Esophagus muscularis mucosa (tissue), 4 donors: ENCODE measurements around the gene ARL4C. TPM values are rescaled to one million over a fixed set of nuclear protein-coding genes. Genes with fewer than 3 reads are reported as not detected.

Source experiments
- DNase-seq: peaks from one replicate; pipeline ENCODE4 v3.0.0-alpha.2; 2017; ENCODE audit errors: extremely low spot score
- H3K27ac ChIP-seq, 4 donors: fragments of 200-600 bp; sonication (generic); replicated peaks in 1 of 4; 1 replicate in 3 of 4; 2 replicates in 1 of 4; pipeline ENCODE4 v1.5.1; 2016 to 2019; ENCODE audit warnings: mild to moderate bottlenecking in 1 of 4
- H3K27me3 ChIP-seq, 4 donors: fragments of 200-600 bp; sonication (generic); one replicate each; pipeline versions ENCODE4 v1.5.1 to v1.6.0; 2016 to 2019
- H3K36me3 ChIP-seq, 4 donors: fragments of 200-600 bp; sonication (generic); one replicate each; pipeline ENCODE4 v1.5.1; 2016 to 2019
- H3K4me1 ChIP-seq, 4 donors: fragments of 200-600 bp; sonication (generic); one replicate each; pipeline ENCODE4 v1.5.1; 2016 to 2019
- H3K4me3 ChIP-seq, 4 donors: fragments of 200-600 bp; sonication (generic); 1 replicate in 2 of 4; 2 replicates in 2 of 4; pipeline ENCODE4 v1.5.1; 2016 to 2019; ENCODE audit warnings: mild to moderate bottlenecking in 4 of 4, moderate library complexity in 1 of 4
- H3K9me3 ChIP-seq, 4 donors: fragments of 200-600 bp; sonication (generic); 1 replicate in 3 of 4; 2 replicates in 1 of 4; pipeline ENCODE4 v1.5.1; 2016 to 2019
- CTCF ChIP-seq, 3 experiments: fragments of 200-600 bp in 2 of 3; fragments of 450-650 bp in 1 of 3; sonication (generic) in 2 of 3; IDR thresholded peaks; one replicate each; pipeline ENCODE4 v1.5.1; 2017 to 2019; ENCODE audit warnings: antibody characterized with exemption in 3 of 3, mild to moderate bottlenecking in 2 of 3, moderate library complexity in 1 of 3
- EP300 ChIP-seq: sonication (generic); formaldehyde crosslinking; IDR thresholded peaks from one replicate; pipeline ENCODE4 v1.6.1; 2017; ENCODE audit warnings: antibody characterized with exemption
- POLR2A ChIP-seq: fragments of 450-650 bp; IDR thresholded peaks from one replicate; pipeline ENCODE4 v1.6.1; 2017; ENCODE audit warnings: antibody characterized with exemption, moderate library complexity, mild to moderate bottlenecking, low read depth
- POLR2AphosphoS5 ChIP-seq, 2 donors: sonication (generic); formaldehyde crosslinking; IDR thresholded peaks; one replicate each; pipeline ENCODE4 v1.6.1; 2017; ENCODE audit warnings: antibody characterized with exemption in 2 of 2
- WGBS: methylation state at CpG from one replicate; pipeline ENCODE4 v1.1.5; 2018; 5-methylcytosine and 5-hydroxymethylcytosine counted together
- intact Hi-C: fragments of 100-400 bp; cut with DNase I; formaldehyde crosslinking; loops from one replicate; pipeline ENCODE4 v1.15.1; 2023
- total RNA-seq, 4 donors: library from RNA; depleted of rRNA; stranded (reverse); fragments of >200 nt; gene quantifications; one replicate each; pipeline versions ENCODE4 v1.1.0 to v1.2.1, GENCODE V29; 2016

Gene ARL4C
- total RNA-seq, 4 donors from 2014 or later = 3.6 to 16.4 (median 5.4) TPM

- 77% methylated on average over 6 of the region's 6 CpGs for WGBS
- H3K36me3 ChIP-seq = no peaks in the 10 kb centered on the region
- intact Hi-C loops = no loop called here
- no peak overlapping the region for H3K27ac ChIP-seq
- no peak for DNase-seq
- H3K4me1 ChIP-seq = peaks cover 0 to 6% (median 4%) of the 10 kb centered on the region in 4 donors
- no peak overlapping the region for H3K4me3 ChIP-seq
- no peak for TF ChIP-seq POLR2AphosphoS5 (IDR thresholded peaks at IDR 0.05)
- TF ChIP-seq POLR2A = no peak
- no peak for TF ChIP-seq EP300
- TF ChIP-seq CTCF (IDR thresholded peaks at IDR 0.05) = no peak
- H3K9me3 ChIP-seq = no peaks in the 10 kb centered on the region
- no peaks in the 10 kb centered on the region for H3K27me3 ChIP-seq
These were observed 46.3 kb downstream of the ARL4C start for GRCh38 chr2:234450431-234451124.

- no peak for DNase-seq
- intact Hi-C loops = no loop called here
- Histone ChIP-seq H3K9me3 (no peaks in the 10 kb centered on the region), H3K4me1 (peaks cover 12 to 20% (median 17%) of the 10 kb centered on the region in 4 donors), H3K4me3 (no peak overlapping the region), H3K36me3 (no peaks in the 10 kb centered on the region), H3K27ac (no peak overlapping the region), H3K27me3 (no peaks in the 10 kb centered on the region)
- WGBS = 77% methylated on average over 13 of the region's 13 CpGs
- TF ChIP-seq CTCF (IDR thresholded peaks at IDR 0.05) (no peak), POLR2AphosphoS5 (IDR thresholded peaks at IDR 0.05) (no peak), POLR2A (no peak), EP300 (no peak)
These were observed 48.2 kb downstream of the ARL4C start for GRCh38 chr2:234448506-234449184.

- no peaks in the 10 kb centered on the region for H3K27me3 ChIP-seq
- no peaks in the 10 kb centered on the region for H3K9me3 ChIP-seq
- TF ChIP-seq POLR2AphosphoS5 (IDR thresholded peaks at IDR 0.05) (no peak), EP300 (no peak), CTCF (IDR thresholded peaks at IDR 0.05) (no peak), POLR2A (no peak)
- no peak overlapping the region for H3K27ac ChIP-seq
- no peaks in the 10 kb centered on the region for H3K36me3 ChIP-seq
- intact Hi-C loops = no loop called here
- peaks cover 12 to 20% (median 17%) of the 10 kb centered on the region in 4 donors for H3K4me1 ChIP-seq
- no peak overlapping the region for H3K4me3 ChIP-seq
- 95% methylated on average over 4 of the region's 5 CpGs for WGBS
- no peak for DNase-seq
These were observed 48.9 kb downstream of the ARL4C start for GRCh38 chr2:234447963-234448362.

- TF ChIP-seq EP300 (no peak), POLR2AphosphoS5 (IDR thresholded peaks at IDR 0.05) (no peak), CTCF (IDR thresholded peaks at IDR 0.05) (no peak), POLR2A (no peak)
- H3K27me3 ChIP-seq = no peaks in the 10 kb centered on the region
- H3K4me3 ChIP-seq = no peak overlapping the region
- H3K9me3 ChIP-seq = no peaks in the 10 kb centered on the region
- no peak overlapping the region for H3K27ac ChIP-seq
- H3K36me3 ChIP-seq = no peaks in the 10 kb centered on the region
- DNase-seq = no peak
- 100% methylated on average over 5 of the region's 6 CpGs for WGBS
- intact Hi-C loops = no loop called here
- H3K4me1 ChIP-seq = peaks cover 12 to 20% (median 17%) of the 10 kb centered on the region in 4 donors
These were observed 49.7 kb downstream of the ARL4C start for GRCh38 chr2:234447189-234447588.
